ENCODE results near the gene ZDHHC14.

The ZDHHC14 gene

GRCh38 chr6:157600807-157601206, 219.8 kb downstream of the ZDHHC14 start:
- no peak for DNase-seq (ENCODE audit: low spot score)

GRCh38 chr6:157602521-157603295, 221.7 kb downstream of the ZDHHC14 start:
- no peak for DNase-seq (ENCODE audit: low spot score)

GRCh38 chr6:157603314-157603940, 222.4 kb downstream of the ZDHHC14 start:
- no peak for DNase-seq (ENCODE audit: low spot score)

DNA sequence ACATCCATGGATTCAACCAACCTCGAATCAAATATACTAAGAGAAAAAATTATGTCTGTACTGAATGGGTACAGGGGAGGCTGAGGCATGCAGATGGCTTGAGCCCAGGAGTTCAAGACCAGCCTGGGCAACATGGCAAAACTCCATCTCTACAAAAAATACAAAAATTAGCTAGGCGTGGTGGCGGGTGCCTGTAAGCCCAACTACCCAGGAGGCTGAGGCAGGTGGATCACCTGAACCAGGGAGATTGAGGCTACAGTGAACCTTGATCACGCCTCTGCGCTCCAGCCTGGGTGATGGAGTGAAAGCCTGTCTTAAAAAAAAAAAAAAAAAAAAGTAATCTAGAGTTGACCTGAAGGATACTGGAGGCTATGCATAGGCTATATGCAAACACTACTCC, 223.0 kb downstream of the ZDHHC14 start:
- DNase-seq (ENCODE audit: low spot score) = no peak

GRCh38 chr6:157604816-157605215, 223.8 kb downstream of the ZDHHC14 start:
- DNase-seq (ENCODE audit: low spot score) = no peak

GRCh38 chr6:157605484-157605883, 224.5 kb downstream of the ZDHHC14 start:
- no peak for DNase-seq (ENCODE audit: low spot score)

DNA sequence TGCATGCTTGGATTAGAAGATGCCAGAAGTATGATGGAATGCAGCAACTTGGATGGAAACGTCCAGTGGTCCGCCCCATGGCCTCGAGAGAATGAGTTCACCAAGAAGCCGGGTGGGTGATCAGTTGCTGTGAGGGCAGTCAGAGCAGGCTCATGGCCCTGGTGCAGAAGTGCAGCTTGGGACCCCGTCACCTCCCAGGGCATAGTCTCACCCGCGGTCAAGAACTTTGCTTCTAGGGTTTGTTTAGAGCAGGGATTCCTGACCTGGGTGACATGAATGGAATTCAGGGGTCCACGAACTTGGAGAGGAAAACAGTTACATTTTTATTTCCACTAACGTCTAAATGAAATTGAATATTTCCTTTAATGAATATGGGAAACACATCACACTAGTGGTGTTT, 225.5 kb downstream of the ZDHHC14 start:
- no peak for DNase-seq (ENCODE audit: low spot score)

- no peak for DNase-seq (ENCODE audit: low spot score)
Measured at GRCh38 chr6:157607317-157608109, 226.5 kb downstream of the ZDHHC14 start.

GRCh38 chr6:157608221-157609075, 227.5 kb downstream of the ZDHHC14 start:
- DNase-seq (ENCODE audit: low spot score) = no peak

DNA sequence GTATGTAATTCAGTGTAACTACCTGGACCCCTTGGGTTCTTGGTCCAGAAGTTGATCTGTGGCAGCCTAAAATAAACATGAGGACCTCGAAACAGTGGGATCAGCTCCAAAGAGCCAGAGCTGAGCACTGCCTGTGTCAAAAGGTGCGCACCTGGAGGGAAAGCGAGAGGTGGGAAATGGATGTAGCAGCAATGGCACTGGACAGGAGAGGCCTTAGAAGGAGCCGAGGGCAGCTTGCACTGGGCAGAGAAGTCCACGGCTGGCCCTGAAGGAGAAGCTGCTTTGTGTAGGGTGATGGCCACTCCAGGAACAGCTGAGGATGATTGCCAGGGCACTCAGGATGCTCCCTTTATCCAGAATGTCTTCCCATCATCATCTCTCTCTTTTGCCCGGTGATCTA, 228.1 kb downstream of the ZDHHC14 start:
- DNase-seq (ENCODE audit: low spot score) = no peak

DNA sequence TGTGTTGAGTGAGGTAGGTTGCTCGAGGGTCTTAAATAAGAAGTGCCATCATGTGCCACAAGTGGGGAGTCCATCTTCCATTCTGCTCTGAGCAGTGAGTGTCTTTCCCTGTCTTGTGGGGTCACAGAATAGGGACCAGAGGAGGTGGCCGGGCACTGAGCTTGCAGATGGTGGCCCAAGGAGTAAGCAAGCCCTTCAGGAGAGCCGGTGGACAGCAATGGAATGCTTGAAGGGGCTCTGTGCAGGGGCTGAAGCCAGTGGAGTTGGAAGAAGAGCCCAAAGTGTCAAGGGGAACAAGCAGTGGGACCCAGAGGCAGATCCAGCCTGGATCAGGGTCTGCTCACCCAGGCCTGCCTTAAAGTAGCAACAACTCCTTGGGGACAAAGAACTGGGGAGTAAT, 228.6 kb downstream of the ZDHHC14 start:
- no peak for DNase-seq (ENCODE audit: low spot score)

DNA sequence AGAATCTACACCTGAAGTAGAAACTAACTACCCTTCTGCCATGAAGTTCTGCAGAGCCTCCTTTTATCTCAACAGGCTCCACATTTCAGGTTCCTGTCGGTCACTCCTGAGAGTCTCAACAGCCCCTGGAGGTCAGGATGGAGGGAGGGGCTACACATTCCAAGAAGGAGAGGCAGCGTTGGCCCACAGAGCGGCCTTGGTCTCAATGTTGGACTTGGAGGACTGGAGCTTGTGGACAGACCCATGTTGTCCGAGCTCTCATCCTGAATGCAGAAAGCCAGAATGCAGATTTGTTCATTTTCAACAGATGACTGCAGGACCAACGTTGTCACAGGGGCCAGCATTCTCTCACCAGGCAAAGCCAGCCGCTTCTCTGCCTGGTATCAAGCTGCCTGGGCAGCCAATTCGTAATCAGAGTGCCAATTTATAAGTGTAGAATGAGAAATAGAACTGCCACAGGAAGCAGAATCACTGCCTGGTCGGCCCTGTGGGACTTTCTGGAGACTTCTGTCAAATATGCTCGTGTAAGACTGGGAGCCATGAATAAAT, 229.5 kb downstream of the ZDHHC14 start:
- DNase-seq (ENCODE audit: low spot score) = no peak

DNA sequence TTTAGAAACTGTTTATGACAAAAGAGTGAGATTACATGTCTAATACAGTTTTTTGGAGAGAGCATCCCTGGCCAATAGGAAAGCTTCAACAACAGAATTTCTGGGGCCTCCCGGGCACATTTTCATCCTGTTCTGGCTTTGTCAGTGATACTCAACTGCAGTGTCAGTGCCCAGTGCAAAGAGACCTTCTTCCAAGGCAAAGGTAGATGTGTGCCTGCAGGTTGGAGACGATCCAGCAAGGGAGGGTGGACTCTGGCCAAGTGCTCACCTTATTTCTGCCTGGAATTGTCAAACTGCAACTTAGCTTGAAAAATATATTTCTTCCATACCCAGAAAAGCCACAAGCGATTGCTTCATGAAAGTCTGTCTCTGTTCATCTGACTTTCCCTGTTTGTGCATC, 230.4 kb downstream of the ZDHHC14 start:
- DNase-seq (ENCODE audit: low spot score) = no peak

GRCh38 chr6:157613011-157613522, 232.1 kb downstream of the ZDHHC14 start:
- DNase-seq (ENCODE audit: low spot score) = peak; percentile 92

DNA sequence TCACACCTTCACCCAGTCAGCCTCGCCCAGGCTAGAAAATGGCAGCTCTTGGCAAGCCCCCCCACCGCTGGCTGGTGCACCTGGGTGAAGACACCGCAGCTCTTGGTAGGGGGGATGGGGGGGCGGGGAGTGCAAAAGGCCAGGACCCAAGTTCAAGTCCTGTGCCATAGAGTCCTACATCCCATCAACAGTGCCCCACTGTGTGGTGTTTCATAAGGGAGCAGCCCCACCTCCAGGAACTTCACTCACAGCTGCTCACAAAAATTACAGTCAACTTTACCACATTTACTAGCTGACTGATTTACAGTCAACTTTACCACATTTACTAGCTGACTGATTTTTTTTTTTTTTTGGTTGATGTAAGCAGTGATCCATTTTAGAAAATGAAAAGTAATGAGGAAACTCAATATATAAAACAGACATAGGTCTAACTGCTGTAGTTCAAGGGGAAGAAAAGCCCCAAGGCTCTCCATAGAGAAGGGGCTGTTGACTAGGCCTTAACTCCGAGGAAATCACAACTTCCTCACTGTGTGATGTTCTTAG, 233.1 kb downstream of the ZDHHC14 start:
- DNase-seq (ENCODE audit: low spot score) = no peak

DNA sequence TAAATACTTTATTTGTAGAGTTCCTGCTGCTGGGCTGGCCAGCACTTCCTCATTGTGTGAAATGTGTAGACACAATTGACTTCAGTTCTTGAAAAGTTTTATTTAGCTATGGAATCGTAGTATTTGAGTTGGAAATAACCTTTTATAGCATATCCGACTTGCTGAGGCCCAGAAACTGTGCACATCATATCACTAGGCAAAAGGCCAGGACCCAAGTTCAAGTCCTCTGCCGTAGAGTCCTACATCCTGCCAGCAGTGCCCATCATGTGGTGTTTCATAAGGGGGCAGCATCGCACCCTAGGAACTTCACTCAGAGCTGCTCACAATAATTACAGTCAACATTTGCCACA, 234.4 kb downstream of the ZDHHC14 start:
- DNase-seq (ENCODE audit: low spot score) = no peak

GRCh38 chr6:157615951-157616350, 235.0 kb downstream of the ZDHHC14 start:
- no peak for DNase-seq (ENCODE audit: low spot score)

- no peak for DNase-seq (ENCODE audit: low spot score)
Measured at GRCh38 chr6:157620944-157621343, 240.0 kb downstream of the ZDHHC14 start.

DNA sequence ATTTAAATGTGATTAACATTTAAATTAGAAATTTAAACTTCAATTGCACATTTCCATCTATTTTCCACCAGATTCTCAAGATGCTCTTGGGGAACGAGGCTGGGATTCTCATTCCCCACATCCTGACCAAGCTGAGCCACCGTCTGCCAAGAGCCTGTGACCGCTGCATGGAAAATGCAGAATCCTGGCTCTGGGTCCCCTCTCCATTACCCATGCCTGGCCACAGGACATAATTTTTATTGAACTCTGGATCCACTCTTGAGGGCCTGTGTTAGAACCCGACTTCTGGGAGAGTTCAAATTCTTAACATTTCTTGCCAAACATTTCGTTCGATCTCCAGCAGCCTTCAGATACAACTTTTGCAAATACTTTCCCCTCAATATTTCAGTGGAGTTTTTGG, 240.4 kb downstream of the ZDHHC14 start:
- DNase-seq (ENCODE audit: low spot score) = no peak

DNA sequence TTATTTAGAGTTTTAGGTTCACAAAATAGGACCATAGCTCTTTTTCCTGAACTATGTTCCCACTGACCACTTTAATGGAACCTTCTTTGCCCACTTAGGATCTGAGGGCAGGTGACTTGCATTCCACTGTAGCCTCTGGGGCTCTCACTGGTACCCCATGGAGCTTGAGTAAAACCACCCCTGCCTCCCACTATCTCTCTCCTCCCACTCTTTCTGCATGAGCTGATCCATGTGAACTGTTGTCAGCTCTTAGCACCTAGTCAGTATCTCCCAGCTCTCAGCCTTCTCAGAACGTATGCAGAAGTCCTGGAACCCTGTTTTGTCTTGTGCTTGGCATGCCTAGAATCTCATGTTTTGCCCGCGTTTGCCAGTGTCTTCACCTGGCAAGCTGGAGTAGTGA, 241.4 kb downstream of the ZDHHC14 start:
- DNase-seq (ENCODE audit: low spot score) = no peak

DNA sequence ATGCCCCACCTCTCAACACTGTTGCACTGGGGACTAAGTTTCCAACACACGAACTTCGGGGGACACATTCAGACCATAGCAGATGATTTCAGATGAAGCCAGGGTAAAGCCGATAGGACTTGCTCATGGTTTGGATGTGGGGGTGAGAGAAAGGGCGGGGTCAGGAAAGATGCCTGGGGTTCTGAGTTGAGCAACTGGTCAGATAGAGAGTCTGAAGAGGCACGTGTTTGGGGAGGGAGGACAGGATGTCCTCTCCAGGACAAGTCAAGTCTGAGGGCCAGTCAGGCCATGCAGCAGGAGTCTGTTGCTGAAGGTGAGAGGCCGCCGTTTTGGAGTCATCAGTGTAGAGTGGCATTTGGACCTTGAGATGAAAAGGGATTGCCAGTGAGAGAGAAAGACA, 244.1 kb downstream of the ZDHHC14 start:
- no peak for DNase-seq (ENCODE audit: low spot score)

All from RKO (cell line).